GM12864 (cell line): ENCODE data around the gene CLN6.

Source experiments
- DNase-seq: peaks from one replicate; pipeline ENCODE4 v3.0.0-alpha.2; 2011; ENCODE audit warnings: low read depth
- H3K4me3 ChIP-seq: 2 replicates; pipeline ENCODE4 v1.5.1; 2011; ENCODE audit warnings: mild to moderate bottlenecking, low read depth, low read length, control low read depth
- TF ChIP-seq, protein P1 (sequence below): IDR thresholded peaks from 2 replicates; pipeline ENCODE4 v1.5.1; 2011; ENCODE audit warnings: low read depth, mild to moderate bottlenecking, moderate library complexity, low read length, control low read depth, inconsistent platforms; ENCODE audit errors: missing control alignments

Gene CLN6

DNA sequence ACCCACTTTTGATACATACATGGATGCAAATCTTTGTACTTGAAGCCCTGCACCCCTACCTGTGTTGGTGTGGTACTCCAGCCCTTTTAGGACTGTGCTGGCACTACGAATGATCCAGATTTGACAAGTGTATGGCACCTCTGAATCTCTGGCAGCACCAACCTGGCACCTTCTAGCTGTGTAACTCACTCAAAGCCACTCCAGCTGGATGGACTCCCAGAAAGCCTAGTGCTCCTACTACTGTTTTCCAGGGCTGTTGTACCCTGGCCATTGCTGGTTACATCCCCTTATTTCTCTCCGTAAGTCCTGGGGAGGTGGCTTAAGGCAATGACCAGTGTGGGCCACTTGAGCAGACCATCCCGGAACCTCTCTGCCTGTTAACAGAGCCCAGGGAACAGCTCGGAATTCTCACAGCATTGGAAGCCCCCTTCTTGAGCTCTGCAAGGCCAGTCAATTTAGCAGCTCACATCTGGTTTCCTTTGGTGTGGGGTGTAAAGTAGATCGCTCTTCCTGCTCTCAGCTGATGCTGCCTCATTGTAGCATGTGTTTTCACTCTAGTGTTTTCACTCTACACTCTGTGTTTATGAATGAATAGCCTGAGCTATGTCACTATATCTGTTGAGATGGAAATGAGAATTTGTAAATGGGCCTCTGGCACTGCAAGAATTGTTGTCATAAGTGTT, 36.6 kb downstream of the CLN6 start:
- no peak overlapping the region for H3K4me3 ChIP-seq
- DNase-seq: no peak

DNA sequence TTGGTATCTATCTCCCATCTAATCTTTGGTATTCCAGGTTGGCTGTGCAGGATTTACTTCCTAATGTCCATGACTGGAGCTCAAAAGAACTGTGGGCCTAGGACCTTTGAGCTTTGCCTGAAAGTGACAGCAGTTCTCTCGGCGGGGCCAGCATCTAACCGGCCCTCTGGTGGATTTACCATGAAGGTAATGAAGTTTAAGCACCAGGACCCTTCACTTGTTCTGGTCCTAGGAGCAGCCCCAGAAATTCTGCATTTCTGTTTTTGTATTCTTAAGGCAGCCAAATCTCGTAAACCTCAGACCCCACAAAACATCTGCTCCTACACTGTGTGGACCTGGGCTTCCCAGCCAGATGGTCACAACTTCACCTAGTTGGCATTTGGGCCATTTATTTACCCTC, 37.4 kb downstream of the CLN6 start:
- H3K4me3 ChIP-seq: no peak overlapping the region
- TF ChIP-seq, protein P1, sequence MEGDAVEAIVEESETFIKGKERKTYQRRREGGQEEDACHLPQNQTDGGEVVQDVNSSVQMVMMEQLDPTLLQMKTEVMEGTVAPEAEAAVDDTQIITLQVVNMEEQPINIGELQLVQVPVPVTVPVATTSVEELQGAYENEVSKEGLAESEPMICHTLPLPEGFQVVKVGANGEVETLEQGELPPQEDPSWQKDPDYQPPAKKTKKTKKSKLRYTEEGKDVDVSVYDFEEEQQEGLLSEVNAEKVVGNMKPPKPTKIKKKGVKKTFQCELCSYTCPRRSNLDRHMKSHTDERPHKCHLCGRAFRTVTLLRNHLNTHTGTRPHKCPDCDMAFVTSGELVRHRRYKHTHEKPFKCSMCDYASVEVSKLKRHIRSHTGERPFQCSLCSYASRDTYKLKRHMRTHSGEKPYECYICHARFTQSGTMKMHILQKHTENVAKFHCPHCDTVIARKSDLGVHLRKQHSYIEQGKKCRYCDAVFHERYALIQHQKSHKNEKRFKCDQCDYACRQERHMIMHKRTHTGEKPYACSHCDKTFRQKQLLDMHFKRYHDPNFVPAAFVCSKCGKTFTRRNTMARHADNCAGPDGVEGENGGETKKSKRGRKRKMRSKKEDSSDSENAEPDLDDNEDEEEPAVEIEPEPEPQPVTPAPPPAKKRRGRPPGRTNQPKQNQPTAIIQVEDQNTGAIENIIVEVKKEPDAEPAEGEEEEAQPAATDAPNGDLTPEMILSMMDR: peak; percentile 16
- no peak for DNase-seq

More for the DNA sequence above, 36.6 kb downstream of the CLN6 start:
- TF ChIP-seq, protein P1: no peak

DNA sequence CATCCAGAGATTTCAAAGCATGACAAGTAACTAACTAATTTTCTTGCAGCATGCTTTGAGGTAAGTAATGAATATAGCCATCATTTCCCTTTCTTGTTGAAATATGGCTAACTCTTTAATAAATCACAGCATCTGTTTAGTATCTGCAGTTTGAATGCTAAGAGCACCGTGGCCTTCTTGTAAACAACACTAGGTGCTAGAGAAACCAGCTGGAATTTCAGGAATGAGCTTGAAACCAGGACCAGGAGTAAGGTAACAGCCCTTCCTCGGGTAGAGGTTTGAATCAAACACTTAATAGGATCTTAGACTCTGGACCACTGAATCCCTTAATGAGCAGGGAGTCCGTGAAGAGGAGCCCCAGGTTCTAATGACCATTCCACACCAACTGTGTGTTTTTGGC, 38.0 kb downstream of the CLN6 start:
- DNase-seq: no peak
- TF ChIP-seq, protein P1: no peak
- no peak overlapping the region for H3K4me3 ChIP-seq

DNA sequence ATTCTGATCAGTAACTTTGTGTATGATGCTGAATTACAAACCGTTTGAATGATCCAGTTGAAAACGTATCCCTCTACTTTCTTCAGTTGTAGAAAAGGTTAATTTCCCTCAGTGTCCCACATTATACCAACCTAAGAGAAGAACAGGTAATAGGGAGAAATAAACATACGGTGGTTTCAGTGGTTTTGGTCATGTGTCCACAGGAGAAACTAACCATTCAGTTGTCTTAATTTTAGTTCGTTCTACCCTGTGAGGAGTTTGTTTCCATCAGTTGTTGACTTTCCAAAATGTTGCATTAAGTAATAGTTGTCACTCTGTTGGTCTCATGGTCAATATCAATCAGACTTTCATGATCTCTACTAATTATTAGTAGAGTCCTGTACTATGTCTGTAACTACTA, 39.5 kb downstream of the CLN6 start:
- no peak overlapping the region for H3K4me3 ChIP-seq
- DNase-seq: no peak
- TF ChIP-seq, protein P1: no peak

DNA sequence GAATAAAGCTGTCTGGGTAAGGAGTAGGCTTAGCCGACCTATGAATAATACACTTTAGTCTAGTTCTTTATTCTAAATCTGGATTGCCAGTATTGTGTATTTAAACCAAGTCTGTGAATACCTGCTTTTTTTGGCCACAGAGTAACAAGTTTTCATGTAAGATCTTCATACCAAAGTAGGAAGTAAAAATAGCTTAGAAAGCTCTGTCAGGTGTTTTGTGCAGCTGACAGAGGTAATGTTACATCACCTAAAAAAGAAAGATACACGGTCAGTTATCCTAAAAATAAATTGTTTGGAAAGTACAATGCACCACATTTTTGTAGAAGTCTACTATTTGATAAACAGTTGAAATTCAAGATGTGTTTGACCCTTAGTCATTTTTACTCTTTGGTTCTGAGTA, 40.9 kb downstream of the CLN6 start:
- DNase-seq: no peak
- TF ChIP-seq, protein P1: no peak
- no peak overlapping the region for H3K4me3 ChIP-seq

DNA sequence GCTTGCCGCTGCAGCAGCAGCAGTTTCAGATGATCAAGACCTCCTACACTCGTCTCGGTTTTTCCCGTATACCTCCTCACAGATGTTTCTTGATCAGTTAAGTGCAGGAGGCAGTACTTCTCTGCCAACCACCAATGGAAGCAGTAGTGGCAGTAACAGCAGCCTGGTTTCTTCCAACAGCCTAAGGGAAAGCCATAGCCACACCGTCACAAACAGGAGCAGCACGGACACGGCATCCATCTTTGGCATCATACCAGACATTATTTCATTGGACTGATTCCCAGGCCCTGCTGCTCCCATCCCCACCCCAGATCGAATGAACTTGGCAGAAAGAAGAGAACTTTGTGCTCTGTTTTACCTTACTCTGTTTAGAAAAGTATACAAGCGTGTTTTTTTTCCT, 42.0 kb downstream of the CLN6 start:
- TF ChIP-seq, protein P1: no peak
- no peak overlapping the region for H3K4me3 ChIP-seq
- DNase-seq: no peak
